Measurements from ENCODE around the gene SMC6. TPM values are rescaled to one million over a fixed set of nuclear protein-coding genes. Genes with fewer than 3 reads are reported as not detected.

Gene SMC6
- total RNA-seq, 1 experiment from 2014 or later, result 40.3 TPM

GRCh38 chr2:17657759-17658158 is 95.9 kb downstream of the SMC6 start:
- Histone ChIP-seq H2BK12ac (ENCODE audit: insufficient read length, low read depth, low read length) (no peak overlapping the region), H3K79me1 (ENCODE audit: insufficient read depth, low read depth, low read length, poor library complexity, severe bottlenecking) (no peaks in the 10 kb centered on the region), H3K79me2 (ENCODE audit: insufficient read depth, low read length) (no peaks in the 10 kb centered on the region), H3K4me1 (ENCODE audit: insufficient read depth, low read length) (no peaks in the 10 kb centered on the region), H3K9ac (ENCODE audit: extremely low read depth, insufficient read length, low read length) (no peak overlapping the region), H4K8ac (replicated peaks; ENCODE audit: insufficient read length, low read depth, low read length) (no peak overlapping the region), H3K14ac (ENCODE audit: insufficient read depth, low read length) (no peak overlapping the region), H3K56ac (ENCODE audit: insufficient read length, low read depth, low read length) (no peak overlapping the region), H4K20me1 (ENCODE audit: control insufficient read depth, insufficient read depth, insufficient read length) (no peaks in the 10 kb centered on the region), H3K18ac (ENCODE audit: insufficient read length, low read depth, low read length) (no peak overlapping the region), H2BK5ac (ENCODE audit: insufficient read length, low read length) (no peak overlapping the region), H3K4me2 (ENCODE audit: insufficient read depth, insufficient read length, low read length) (no peak overlapping the region), H3K4ac (ENCODE audit: low read depth, low read length) (no peak overlapping the region), H4K91ac (ENCODE audit: insufficient read length, low read depth, low read length) (no peak overlapping the region), H2BK15ac (ENCODE audit: low read depth, low read length) (no peak overlapping the region), H3K27ac (ENCODE audit: insufficient read length, low read depth, low read length) (no peak overlapping the region), H2AK5ac (ENCODE audit: insufficient read length, low read length) (no peak overlapping the region), H3K9me3 (ENCODE audit: control insufficient read depth, low read depth, low read length) (no peaks in the 10 kb centered on the region), H3K23me2 (ENCODE audit: insufficient read length, low read depth, low read length, poor library complexity, severe bottlenecking) (no peaks in the 10 kb centered on the region), H3K27me3 (ENCODE audit: insufficient read depth, low read length) (no peaks in the 10 kb centered on the region), H2AFZ (ENCODE audit: low read length) (no peak overlapping the region), H2BK20ac (ENCODE audit: low read depth, low read length, poor library complexity, severe bottlenecking) (no peak overlapping the region), H3K23ac (ENCODE audit: insufficient read length, low read depth, low read length) (no peak overlapping the region), H2BK120ac (ENCODE audit: low read depth, low read length, poor library complexity, severe bottlenecking) (no peak overlapping the region), H4K5ac (ENCODE audit: insufficient read length, low read depth, low read length) (no peak overlapping the region), H3T11ph (ENCODE audit: low read length) (no peak overlapping the region)
- WGBS (ENCODE audit: extremely low coverage, insufficient read length, low lambda C conversion rate), result no CpG with 5 or more reads among the region's 4 CpGs
- no peak for TF ChIP-seq CTCF (conservative IDR thresholded peaks at IDR 0.05)
- peaks cover 0 to under 1% of the 10 kb centered on the region in 2 experiments; a peak in 1 of 4 replicates for H3K4me1 Mint-ChIP-seq
- H3K27ac Mint-ChIP-seq, result no peak overlapping the region
- H3K9me3 Mint-ChIP-seq, result no peaks in the 10 kb centered on the region
- H3K4me3 Mint-ChIP-seq, result no peak overlapping the region
- H3K36me3 Mint-ChIP-seq (ENCODE audit: insufficient read depth in 1 of 3, low read depth in 3 of 3), result peaks cover 5 to 11% (median 8%) of the 10 kb centered on the region in 3 experiments; a peak in 5 of 7 replicates
- H3K27me3 Mint-ChIP-seq (ENCODE audit: low read depth), result no peaks in the 10 kb centered on the region
- DNase-seq, result no peak
